HepG2 (cell line): Measurements from ENCODE around the gene RAB40C. TPM values are rescaled to one million over a fixed set of nuclear protein-coding genes. Genes with fewer than 3 reads are reported as not detected.

Experiments used
- AGO2 ChIP-seq: fragments of 200-400 bp; formaldehyde crosslinking; optimal IDR thresholded peaks from 2 replicates; pipeline ENCODE3; 2017; ENCODE audit warnings: mild to moderate bottlenecking, low read depth, low read length, moderate library complexity
- ARID2 ChIP-seq: sonication (generic); formaldehyde crosslinking; IDR thresholded peaks from 2 replicates; pipeline ENCODE4 v1.8.1; 2022; ENCODE audit warnings: mild to moderate bottlenecking, missing genetic modification reagents, borderline replicate concordance
- ATF1 ChIP-seq: IDR thresholded peaks from 2 replicates; pipeline ENCODE4 v1.6.1; 2016; ENCODE audit warnings: mild to moderate bottlenecking, control low read depth
- ATF4 ChIP-seq, 2 experiments: fragments of 450-650 bp in 1 of 2; sonication (generic) in 1 of 2; formaldehyde crosslinking; IDR thresholded peaks; 2 replicates each; pipeline versions ENCODE4 v1.5.0 to v1.8.0; 2020 to 2022; ENCODE audit warnings: mild to moderate bottlenecking in 1 of 2, missing genetic modification reagents in 1 of 2
- CSRNP1 ChIP-seq: sonication (generic); formaldehyde crosslinking; IDR thresholded peaks from 2 replicates; pipeline ENCODE4 v1.8.1; 2023; ENCODE audit warnings: mild to moderate bottlenecking, missing genetic modification reagents
- KLF12 ChIP-seq: sonication (generic); formaldehyde crosslinking; IDR thresholded peaks from 2 replicates; pipeline ENCODE4 v1.4.0; 2020; ENCODE audit warnings: missing genetic modification reagents, borderline replicate concordance
- MAFG ChIP-seq: sonication (generic); formaldehyde crosslinking; IDR thresholded peaks from 2 replicates; pipeline ENCODE4 v1.5.1; 2020; ENCODE audit warnings: mild to moderate bottlenecking, missing genetic modification reagents
- UBTF ChIP-seq: sonication (generic); formaldehyde crosslinking; IDR thresholded peaks from 2 replicates; pipeline ENCODE4 v1.4.0; 2020; ENCODE audit warnings: mild to moderate bottlenecking, missing genetic modification reagents
- ZBTB1 ChIP-seq: sonication (generic); formaldehyde crosslinking; IDR thresholded peaks from 2 replicates; pipeline ENCODE4 v1.4.0; 2020; ENCODE audit warnings: missing genetic modification reagents, borderline replicate concordance
- ZNF180 ChIP-seq: sonication (generic); formaldehyde crosslinking; IDR thresholded peaks from 2 replicates; pipeline ENCODE4 v1.4.0; 2020; ENCODE audit warnings: low read depth, missing genetic modification reagents, borderline replicate concordance
- ZNF350 ChIP-seq: sonication (generic); formaldehyde crosslinking; IDR thresholded peaks from 2 replicates; pipeline ENCODE4 v1.4.0; 2020; ENCODE audit warnings: mild to moderate bottlenecking, low read depth, missing genetic modification reagents, borderline replicate concordance
- ZNF704 ChIP-seq: sonication (generic); formaldehyde crosslinking; IDR thresholded peaks from 2 replicates; pipeline ENCODE4 v1.8.1; 2023; ENCODE audit warnings: mild to moderate bottlenecking, inconsistent platforms, moderate library complexity, missing genetic modification reagents, borderline replicate concordance
- ZNF772 ChIP-seq: sonication (generic); formaldehyde crosslinking; IDR thresholded peaks from 2 replicates; pipeline ENCODE4 v1.5.0; 2020; ENCODE audit warnings: mild to moderate bottlenecking, missing genetic modification reagents
- polyA plus RNA-seq, 8 experiments: library from polyadenylated mRNA; depleted of rRNA in 3 of 8; stranded (reverse) in 7 of 8; unstranded in 1 of 8; fragments of >200 nt; fragmentation: Illumina TruSeq in 4 of 8; extraction: Trizol in 4 of 8; gene quantifications; 2 replicates each; pipeline versions ENCODE4 v1.2.1 to v1.2.3, GENCODE V29; 2011 to 2016; ENCODE audit warnings: low read depth in 4 of 8, missing spikeins in 1 of 8, mixed read lengths in 1 of 8; ENCODE audit not compliant: insufficient read depth in 1 of 8
- total RNA-seq, 5 experiments: library from RNA; depleted of rRNA; stranded (reverse); fragments of >200 nt; fragmentation: Illumina TruSeq; extraction: Trizol; gene quantifications; 2 replicates each; pipeline ENCODE4 v1.2.3, GENCODE V29; 2016; ENCODE audit warnings: low read depth in 1 of 5
- TF ChIP-seq, protein P1 (sequence below): sonication (generic); formaldehyde crosslinking; IDR thresholded peaks from 2 replicates; pipeline ENCODE4 v1.8.0; 2022; ENCODE audit warnings: mild to moderate bottlenecking, missing genetic modification reagents, moderate library complexity

RAB40C gene
- total and polyA plus RNA-seq, 2 of the 13 experiments (the other 11 are each of a cell fraction or from before 2014, with no cell fraction given), result 7.7 to 11.5 TPM

- TF ChIP-seq UBTF (peak; percentile 36), ZBTB1 (CRISPR knock-in tag) (no peak), AGO2 (peak; percentile 2), CSRNP1 (CRISPR knock-in tag) (no peak), ZNF350 (CRISPR knock-in tag) (no peak), ZNF180 (CRISPR knock-in tag) (no peak), ARID2 (CRISPR knock-in tag) (no peak), ATF4 (CRISPR knock-in tag; IDR thresholded peaks at IDR 0.05) (no peak), MAFG (no peak), ZNF704 (0 out of 2 replicates have a peak, but pooled peaks have one; percentile 36), ATF1 (CRISPR knock-in tag) (no peak), ZNF772 (CRISPR knock-in tag) (0 out of 2 replicates have a peak, but pooled peaks have one; percentile 47), KLF12 (CRISPR knock-in tag) (no peak)
- TF ChIP-seq, protein P1, sequence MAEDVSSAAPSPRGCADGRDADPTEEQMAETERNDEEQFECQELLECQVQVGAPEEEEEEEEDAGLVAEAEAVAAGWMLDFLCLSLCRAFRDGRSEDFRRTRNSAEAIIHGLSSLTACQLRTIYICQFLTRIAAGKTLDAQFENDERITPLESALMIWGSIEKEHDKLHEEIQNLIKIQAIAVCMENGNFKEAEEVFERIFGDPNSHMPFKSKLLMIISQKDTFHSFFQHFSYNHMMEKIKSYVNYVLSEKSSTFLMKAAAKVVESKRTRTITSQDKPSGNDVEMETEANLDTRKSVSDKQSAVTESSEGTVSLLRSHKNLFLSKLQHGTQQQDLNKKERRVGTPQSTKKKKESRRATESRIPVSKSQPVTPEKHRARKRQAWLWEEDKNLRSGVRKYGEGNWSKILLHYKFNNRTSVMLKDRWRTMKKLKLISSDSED, result no peak
These were observed 78.8 kb downstream of the RAB40C start (continued) for GRCh38 chr16:668519-669171.
